ENCODE data around the gene PRTFDC1. TPM values are rescaled to one million over a fixed set of nuclear protein-coding genes. Genes with fewer than 3 reads are reported as not detected.
A peak's percentile ranks its signal among the peaks of the same experiment; 100 is the strongest.

The PRTFDC1 gene
- polyA plus RNA-seq, 1 donor (not counting 4 experiments of a cell fraction or from before 2014, with no cell fraction given), result 2.2 TPM

- Histone ChIP-seq H3K4me2 (ENCODE audit: control insufficient read depth, extremely low read depth, insufficient read depth, low read depth, low read length) (peak overlapping the region; percentile 77), H2AFZ (ENCODE audit: control insufficient read depth, low read length) (no peak overlapping the region), H3K9me3 (ENCODE audit: control insufficient read depth, low read depth, low read length) (no peaks in the 10 kb centered on the region), H3K36me3 (ENCODE audit: control insufficient read depth in 2 of 2, extremely low read depth in 1 of 2, insufficient read depth in 2 of 2, low read length in 2 of 2) (no peaks in the 10 kb centered on the region), H3K4me3 (ENCODE audit: control insufficient read depth in 2 of 3, extremely low read depth in 1 of 3, insufficient read depth in 2 of 3, low read depth in 1 of 3, low read length in 3 of 3) (peak overlapping the region in 2 of 3 experiments; percentile 53 to 54), H3K9me1 (ENCODE audit: control insufficient read depth, extremely low read depth, insufficient read depth, low read length) (no peaks in the 10 kb centered on the region), H3K79me2 (ENCODE audit: control insufficient read depth, insufficient read depth, low read length) (no peaks in the 10 kb centered on the region), H4K20me1 (ENCODE audit: control insufficient read depth, extremely low read depth, insufficient read depth, low read length) (no peaks in the 10 kb centered on the region), H3K27me3 (ENCODE audit: control insufficient read depth, extremely low read depth, insufficient read depth, low read length) (no peaks in the 10 kb centered on the region), H3K4me1 (ENCODE audit: control insufficient read depth, extremely low read depth, insufficient read depth, low read length) (peaks cover 41% of the 10 kb centered on the region), H3K9ac (ENCODE audit: control insufficient read depth, extremely low read depth, insufficient read depth, low read length) (no peak overlapping the region), H3K27ac (ENCODE audit: control insufficient read depth, insufficient read depth, low read length) (peak overlapping the region; percentile 62)
- peak; percentile 83 for FAIRE-seq
- no peak for DNase-seq (ENCODE audit: low read depth, low spot score)
- dilution Hi-C loops (cut with MboI; ENCODE audit: extremely low pct_ligation_motif_present, low sequenced_read_pairs), result no loop called here
- TF ChIP-seq EZH2 (IDR thresholded peaks at IDR 0.05; ENCODE audit: low read length), result no peak
- TF ChIP-seq, protein P1, sequence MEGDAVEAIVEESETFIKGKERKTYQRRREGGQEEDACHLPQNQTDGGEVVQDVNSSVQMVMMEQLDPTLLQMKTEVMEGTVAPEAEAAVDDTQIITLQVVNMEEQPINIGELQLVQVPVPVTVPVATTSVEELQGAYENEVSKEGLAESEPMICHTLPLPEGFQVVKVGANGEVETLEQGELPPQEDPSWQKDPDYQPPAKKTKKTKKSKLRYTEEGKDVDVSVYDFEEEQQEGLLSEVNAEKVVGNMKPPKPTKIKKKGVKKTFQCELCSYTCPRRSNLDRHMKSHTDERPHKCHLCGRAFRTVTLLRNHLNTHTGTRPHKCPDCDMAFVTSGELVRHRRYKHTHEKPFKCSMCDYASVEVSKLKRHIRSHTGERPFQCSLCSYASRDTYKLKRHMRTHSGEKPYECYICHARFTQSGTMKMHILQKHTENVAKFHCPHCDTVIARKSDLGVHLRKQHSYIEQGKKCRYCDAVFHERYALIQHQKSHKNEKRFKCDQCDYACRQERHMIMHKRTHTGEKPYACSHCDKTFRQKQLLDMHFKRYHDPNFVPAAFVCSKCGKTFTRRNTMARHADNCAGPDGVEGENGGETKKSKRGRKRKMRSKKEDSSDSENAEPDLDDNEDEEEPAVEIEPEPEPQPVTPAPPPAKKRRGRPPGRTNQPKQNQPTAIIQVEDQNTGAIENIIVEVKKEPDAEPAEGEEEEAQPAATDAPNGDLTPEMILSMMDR (optimal IDR thresholded peaks at IDR 0.05 in 1 of 3, IDR thresholded peaks at IDR 0.05 in 1 of 3, conservative IDR thresholded peaks at IDR 0.05 in 1 of 3; ENCODE audit: extremely low read depth in 1 of 3, insufficient read depth in 2 of 3, low read length in 3 of 3), result no peak
These were observed 126.4 kb downstream of the PRTFDC1 start for GRCh38 chr10:24826009-24826408.

GRCh38 chr10:24825551-24825950 lies 126.9 kb downstream of the PRTFDC1 start:
- TF ChIP-seq, protein P1 (optimal IDR thresholded peaks at IDR 0.05 in 1 of 3, IDR thresholded peaks at IDR 0.05 in 1 of 3, conservative IDR thresholded peaks at IDR 0.05 in 1 of 3; ENCODE audit: extremely low read depth in 1 of 3, insufficient read depth in 2 of 3, low read length in 3 of 3), result no peak
- no peak for TF ChIP-seq EZH2 (IDR thresholded peaks at IDR 0.05; ENCODE audit: low read length)
- no peaks in the 10 kb centered on the region for H4K20me1 ChIP-seq (ENCODE audit: control insufficient read depth, extremely low read depth, insufficient read depth, low read length)
- no peaks in the 10 kb centered on the region for H3K9me1 ChIP-seq (ENCODE audit: control insufficient read depth, extremely low read depth, insufficient read depth, low read length)
- H3K36me3 ChIP-seq (ENCODE audit: control insufficient read depth in 2 of 2, extremely low read depth in 1 of 2, insufficient read depth in 2 of 2, low read length in 2 of 2), result no peaks in the 10 kb centered on the region
- dilution Hi-C loops (cut with MboI; ENCODE audit: extremely low pct_ligation_motif_present, low sequenced_read_pairs), result no loop called here
- FAIRE-seq (peak; percentile 68), DNase-seq (ENCODE audit: low read depth, low spot score) (no peak)
- peak overlapping the region; percentile 26 for H2AFZ ChIP-seq (ENCODE audit: control insufficient read depth, low read length)
- no peaks in the 10 kb centered on the region for H3K79me2 ChIP-seq (ENCODE audit: control insufficient read depth, insufficient read depth, low read length)
- H3K9me3 ChIP-seq (ENCODE audit: control insufficient read depth, low read depth, low read length), result no peaks in the 10 kb centered on the region
- H3K27ac ChIP-seq (ENCODE audit: control insufficient read depth, insufficient read depth, low read length), result peak overlapping the region; percentile 62
- peak overlapping the region; percentile 77 for H3K4me2 ChIP-seq (ENCODE audit: control insufficient read depth, extremely low read depth, insufficient read depth, low read depth, low read length)
- peak overlapping the region in 1 of 3 experiments; percentile 53 for H3K4me3 ChIP-seq (ENCODE audit: control insufficient read depth in 2 of 3, extremely low read depth in 1 of 3, insufficient read depth in 2 of 3, low read depth in 1 of 3, low read length in 3 of 3)
- H3K9ac ChIP-seq (ENCODE audit: control insufficient read depth, extremely low read depth, insufficient read depth, low read length), result no peak overlapping the region
- peaks cover 46% of the 10 kb centered on the region for H3K4me1 ChIP-seq (ENCODE audit: control insufficient read depth, extremely low read depth, insufficient read depth, low read length)
- H3K27me3 ChIP-seq (ENCODE audit: control insufficient read depth, extremely low read depth, insufficient read depth, low read length), result no peaks in the 10 kb centered on the region
